IMR-90 (cell line): ENCODE measurements around the gene ARHGAP15. TPM values are rescaled to one million over a fixed set of nuclear protein-coding genes. Genes with fewer than 3 reads are reported as not detected.
A peak's percentile ranks its signal among the peaks of the same experiment; 100 is the strongest.

Experiments
- ATAC-seq: fragments of 200-7000 bp; cut with Tn5 transposase; 2 replicates; pipeline ENCODE4 v1.9.1; 2020; ENCODE audit warnings: low read depth, mild to moderate bottlenecking, moderate library complexity
- BruUV-seq: library from RNA; stranded (reverse); fragments of 400-500 nt; replicated peaks from 2 replicates; lab custom pipeline; 2021; lab: Mats Ljungman, UMichigan
- CTCF ChIA-PET: fragments of 300-600 bp; formaldehyde crosslinking; extraction: SDS; loops from one replicate; lab custom pipeline; 2021; ENCODE audit warnings: antibody characterized with exemption; lab: Yijun Ruan, JAX
- POLR2A ChIA-PET: fragments of 300-600 bp; sonication (Branson Sonifier 250); formaldehyde crosslinking; loops from one replicate; lab custom pipeline; 2022; ENCODE audit warnings: antibody characterized with exemption; ENCODE audit not compliant: unreplicated experiment; lab: Charles Lee
- DNase-seq: peaks from one replicate; pipeline ENCODE4 v3.0.0; 2013
- H2AFZ ChIP-seq: replicated peaks from 2 replicates; pipeline ENCODE3; 2013; ENCODE audit warnings: low read length, mild to moderate bottlenecking; ENCODE audit not compliant: poor library complexity
- H2AK5ac ChIP-seq: 2 replicates; pipeline ENCODE4 v1.6.1; 2013; ENCODE audit warnings: low read depth, low read length, inconsistent platforms
- H2AK9ac ChIP-seq: replicated peaks from 2 replicates; pipeline ENCODE3; 2013; ENCODE audit warnings: mild to moderate bottlenecking, low read depth, low read length, moderate library complexity; ENCODE audit not compliant: poor library complexity
- H2BK120ac ChIP-seq: 2 replicates; pipeline ENCODE4 v1.6.1; 2013; ENCODE audit warnings: low read depth, low read length, inconsistent platforms
- H2BK15ac ChIP-seq: 3 replicates; pipeline ENCODE4 v1.6.1; 2013; ENCODE audit warnings: low read depth, low read length, inconsistent platforms
- H2BK20ac ChIP-seq: 2 replicates; pipeline ENCODE4 v1.6.1; 2013; ENCODE audit warnings: low read depth, mild to moderate bottlenecking, inconsistent platforms, low read length, moderate library complexity
- H2BK5ac ChIP-seq: 2 replicates; pipeline ENCODE4 v1.6.1; 2013; ENCODE audit warnings: mild to moderate bottlenecking, low read depth, low read length, inconsistent platforms; ENCODE audit not compliant: poor library complexity, severe bottlenecking
- H3K14ac ChIP-seq: replicated peaks from 2 replicates; pipeline ENCODE4 v1.6.1; 2013; ENCODE audit warnings: low read depth, low read length, inconsistent platforms
- H3K18ac ChIP-seq: 2 replicates; pipeline ENCODE4 v1.6.1; 2013; ENCODE audit warnings: low read depth, low read length, control low read depth
- H3K23ac ChIP-seq: 2 replicates; pipeline ENCODE4 v1.6.1; 2013; ENCODE audit warnings: low read depth, low read length, inconsistent platforms
- H3K27ac ChIP-seq: 2 replicates; pipeline ENCODE4 v1.5.1; 2013; ENCODE audit warnings: mild to moderate bottlenecking, control low read depth, low read length; ENCODE audit not compliant: insufficient read depth
- H3K27me3 ChIP-seq: 2 replicates; pipeline ENCODE4 v1.6.1; 2013; ENCODE audit warnings: low read length; ENCODE audit not compliant: control insufficient read depth, insufficient read depth
- H3K36me3 ChIP-seq: 2 replicates; pipeline ENCODE4 v1.6.1; 2013; ENCODE audit warnings: low read length, mixed read lengths; ENCODE audit not compliant: control insufficient read depth, insufficient read depth
- H3K4ac ChIP-seq: 2 replicates; pipeline ENCODE4 v1.6.1; 2013; ENCODE audit warnings: low read depth, low read length, inconsistent platforms
- H3K4me1 ChIP-seq: 2 replicates; pipeline ENCODE4 v1.6.1; 2013; ENCODE audit warnings: low read length, mixed read lengths; ENCODE audit not compliant: control insufficient read depth, insufficient read depth
- H3K4me2 ChIP-seq: 2 replicates; pipeline ENCODE4 v1.6.1; 2013; ENCODE audit warnings: low read depth, mild to moderate bottlenecking, control low read depth, low read length, moderate library complexity
- H3K4me3 ChIP-seq: 2 replicates; pipeline ENCODE4 v1.5.1; 2013; ENCODE audit warnings: low read depth, mild to moderate bottlenecking, control low read depth, low read length, moderate library complexity; ENCODE audit not compliant: insufficient read depth
- H3K56ac ChIP-seq: 2 replicates; pipeline ENCODE4 v1.6.1; 2013; ENCODE audit warnings: low read length, inconsistent platforms; ENCODE audit not compliant: insufficient read depth; ENCODE audit errors: extremely low read depth
- H3K79me1 ChIP-seq, 2 experiments: 2 replicates each; pipeline ENCODE4 v1.6.1; 2013; ENCODE audit warnings: low read length in 2 of 2, inconsistent platforms in 1 of 2, low read depth in 1 of 2
- H3K9ac ChIP-seq: 2 replicates; pipeline ENCODE4 v1.6.1; 2013; ENCODE audit warnings: low read depth, low read length, control low read depth
- H3K9me1 ChIP-seq: 2 replicates; pipeline ENCODE4 v1.6.1; 2013; ENCODE audit warnings: low read length, inconsistent platforms; ENCODE audit not compliant: insufficient read depth
- H3K9me3 ChIP-seq: 2 replicates; pipeline ENCODE4 v1.6.1; 2013; ENCODE audit warnings: low read length; ENCODE audit not compliant: control insufficient read depth, insufficient read depth
- H4K20me1 ChIP-seq: 2 replicates; pipeline ENCODE4 v1.6.1; 2013; ENCODE audit warnings: low read length, inconsistent platforms; ENCODE audit not compliant: insufficient read depth
- H4K5ac ChIP-seq: 2 replicates; pipeline ENCODE4 v1.6.1; 2013; ENCODE audit warnings: mild to moderate bottlenecking, low read depth, low read length, control low read depth
- H4K8ac ChIP-seq, 2 experiments: 2 replicates each; pipeline ENCODE4 v1.6.1; 2013; ENCODE audit warnings: low read depth in 2 of 2, low read length in 2 of 2, control low read depth in 1 of 2, inconsistent platforms in 1 of 2
- H4K91ac ChIP-seq: 2 replicates; pipeline ENCODE4 v1.6.1; 2013; ENCODE audit warnings: low read depth, low read length, inconsistent platforms; ENCODE audit not compliant: insufficient read depth
- BHLHE40 ChIP-seq: fragments of 150-350 bp; IDR thresholded peaks from 2 replicates; pipeline ENCODE4 v1.6.1; 2016; ENCODE audit warnings: mild to moderate bottlenecking, low read depth, low read length
- CEBPB ChIP-seq: IDR thresholded peaks from 2 replicates; pipeline ENCODE4 v1.6.1; 2012; ENCODE audit warnings: low read depth, low read length, improper control_type of control experiment
- CHD1 ChIP-seq: IDR thresholded peaks from 2 replicates; pipeline ENCODE4 v1.6.1; 2012; ENCODE audit warnings: low read depth, low read length, improper control_type of control experiment
- CTCF ChIP-seq: conservative IDR thresholded peaks from 2 replicates; pipeline ENCODE4 v1.5.1; 2012; ENCODE audit warnings: mild to moderate bottlenecking, low read depth, low read length, improper control_type of control experiment
- ELK1 ChIP-seq: fragments of 150-350 bp; IDR thresholded peaks from 2 replicates; pipeline ENCODE4 v1.6.1; 2016; ENCODE audit warnings: low read depth, mild to moderate bottlenecking, low read length, moderate library complexity, borderline replicate concordance
- FOS ChIP-seq: fragments of 150-350 bp; IDR thresholded peaks from 2 replicates; pipeline ENCODE4 v1.6.1; 2016; ENCODE audit warnings: low read depth, low read length
- MXI1 ChIP-seq: IDR thresholded peaks from 2 replicates; pipeline ENCODE4 v1.6.1; 2012; ENCODE audit warnings: low read depth, mild to moderate bottlenecking, low read length, moderate library complexity, borderline replicate concordance
- NFE2L2 ChIP-seq: fragments of 150-350 bp; IDR thresholded peaks from 2 replicates; pipeline ENCODE4 v1.6.1; 2016; ENCODE audit warnings: low read depth, mild to moderate bottlenecking, low read length
- POLR2A ChIP-seq: IDR thresholded peaks from 2 replicates; pipeline ENCODE4 v1.6.1; 2012; ENCODE audit warnings: mild to moderate bottlenecking, low read depth, low read length
- RAD21 ChIP-seq: IDR thresholded peaks from 2 replicates; pipeline ENCODE4 v1.6.1; 2012; ENCODE audit warnings: low read length, improper control_type of control experiment
- RCOR1 ChIP-seq: IDR thresholded peaks from 2 replicates; pipeline ENCODE4 v1.6.1; 2012; ENCODE audit warnings: mild to moderate bottlenecking, low read length, improper control_type of control experiment; ENCODE audit not compliant: insufficient replicate concordance
- RFX5 ChIP-seq: IDR thresholded peaks from 2 replicates; pipeline ENCODE4 v1.8.0; 2012; ENCODE audit warnings: low read depth, mild to moderate bottlenecking, low read length, moderate library complexity
- SMC3 ChIP-seq: fragments of 150-350 bp; IDR thresholded peaks from 2 replicates; pipeline ENCODE4 v1.6.1; 2016; ENCODE audit warnings: low read depth, mild to moderate bottlenecking, antibody characterized with exemption, low read length, moderate library complexity
- USF2 ChIP-seq: fragments of 150-350 bp; IDR thresholded peaks from 2 replicates; pipeline ENCODE4 v1.6.1; 2017; ENCODE audit warnings: mild to moderate bottlenecking, antibody characterized with exemption, low read length, low read depth
- WGBS, 2 experiments: methylation state at CpG; one replicate each; pipeline versions ENCODE4 v1.1.5 to v1.1.7; 2013; ENCODE audit warnings: missing lambda C conversion rate in 2 of 2; ENCODE audit not compliant: insufficient read length in 1 of 2; ENCODE audit errors: extremely low coverage in 2 of 2; 5-methylcytosine and 5-hydroxymethylcytosine counted together
- dilution Hi-C: fragments of 300-500 bp; cut with HindIII; formaldehyde crosslinking; loops from one replicate; pipeline ENCODE4 v1.14.3; 2018; ENCODE audit warnings: low sequenced_read_pairs; ENCODE audit not compliant: unreplicated experiment
- in situ Hi-C: fragments of 300-500 bp; cut with MboI; formaldehyde crosslinking; loops from 3 replicates; pipeline ENCODE4 v1.14.3; 2019; ENCODE audit warnings: low sequenced_read_pairs, inconsistent platforms, mixed read lengths
- intact Hi-C: fragments of 100-400 bp; cut with micrococcal nuclease; formaldehyde crosslinking; loops from 2 replicates; pipeline ENCODE4 v1.10.0; 2022
- polyA plus RNA-seq, 3 experiments: library from polyadenylated mRNA; depleted of rRNA; stranded (reverse); fragments of >200 nt; gene quantifications; 2 replicates each; pipeline ENCODE4 v1.2.3, GENCODE V29; 2012; ENCODE audit warnings: low replicate concordance in 1 of 3
- total RNA-seq: library from RNA; depleted of rRNA; stranded (reverse); fragments of >200 nt; gene quantifications from 2 replicates; pipeline ENCODE4 v1.2.3, GENCODE V29; 2012

ARHGAP15 gene
- total and polyA plus RNA-seq, 2 of the 4 experiments (the other 2 are of a cell fraction): not detected

- H3K79me1 ChIP-seq: no peaks in the 10 kb centered on the region
- no peak overlapping the region for H3K4me2 ChIP-seq
- no peak overlapping the region for H2AFZ ChIP-seq
- CTCF ChIA-PET: interaction anchor here (0.6 kb wide), 1 partner anchor 125 kb away, joined by 5 read pairs; no protein-coding TSS in a partner anchor
- TF ChIP-seq ELK1: no peak
- no peak for TF ChIP-seq RCOR1
- TF ChIP-seq RFX5: no peak
- no peak for TF ChIP-seq SMC3
- no peak for TF ChIP-seq RAD21
- no peak for TF ChIP-seq POLR2A
- TF ChIP-seq CEBPB: no peak
- TF ChIP-seq MXI1: no peak
- TF ChIP-seq FOS: no peak
- TF ChIP-seq BHLHE40: no peak
- no peak for TF ChIP-seq CHD1
- TF ChIP-seq CTCF: no peak
- no peak for TF ChIP-seq USF2
- TF ChIP-seq NFE2L2: no peak
- no peak overlapping the region for H3K4ac ChIP-seq
- H4K91ac ChIP-seq: no peak overlapping the region
- no peaks in the 10 kb centered on the region for H3K27me3 ChIP-seq
- H3K27ac ChIP-seq: no peak overlapping the region
- H3K14ac ChIP-seq: 0 out of 2 replicates have a peak overlapping the region, but pooled peaks have one; percentile 8
- no peaks in the 10 kb centered on the region for H3K4me1 ChIP-seq
- H4K5ac ChIP-seq: no peak overlapping the region
- no peak overlapping the region for H3K9ac ChIP-seq
- no peak for ATAC-seq
- no peaks in the 10 kb centered on the region for H3K36me3 ChIP-seq
- in situ Hi-C loops: no loop called here
- dilution Hi-C loops: no loop called here
- no peak overlapping the region for H4K8ac ChIP-seq
- BruUV-seq: no TSS peak
- H3K4me3 ChIP-seq: no peak overlapping the region
- no peak overlapping the region for H2BK20ac ChIP-seq
- H2BK120ac ChIP-seq: no peak overlapping the region
- no peaks in the 10 kb centered on the region for H3K9me1 ChIP-seq
- intact Hi-C loops: no loop called here
- WGBS, 2 experiments: 100% methylated on average over 1 of the region's 2 CpGs; no CpG with 5 or more reads in 1 of the 2 experiments
- H3K23ac ChIP-seq: peak overlapping the region; percentile 33; the same call in 1 of the 2 replicates
- POLR2A ChIA-PET: no interaction called here
- H2AK9ac ChIP-seq: no peak overlapping the region
- H2BK15ac ChIP-seq: 0 out of 3 replicates have a peak overlapping the region, but pooled peaks have one; percentile 74
- no peaks in the 10 kb centered on the region for H3K9me3 ChIP-seq
- no peaks in the 10 kb centered on the region for H4K20me1 ChIP-seq
- no peak for DNase-seq
- H3K56ac ChIP-seq: no peak overlapping the region
- no peak overlapping the region for H2BK5ac ChIP-seq
- H2AK5ac ChIP-seq: no peak overlapping the region
- H3K18ac ChIP-seq: no peak overlapping the region
Measured at GRCh38 chr2:143732871-143733270, 603.7 kb downstream of the ARHGAP15 start.
